Suprapubic skin (tissue), 4 donors: ENCODE results near the gene MAGEF1. TPM values are rescaled to one million over a fixed set of nuclear protein-coding genes. Genes with fewer than 3 reads are reported as not detected.

Experiments used
- DNase-seq, 2 donors: peaks; one replicate each; pipeline ENCODE4 v3.0.0-alpha.2; 2019; ENCODE audit warnings: low spot score in 2 of 2
- H3K27ac ChIP-seq: fragments of 200-600 bp; sonication (generic); one replicate; pipeline ENCODE4 v1.5.1; 2019
- H3K27me3 ChIP-seq: fragments of 200-600 bp; sonication (generic); one replicate; pipeline ENCODE4 v1.5.1; 2019
- H3K36me3 ChIP-seq: fragments of 200-600 bp; sonication (generic); one replicate; pipeline ENCODE4 v1.5.1; 2019
- H3K4me1 ChIP-seq: fragments of 200-600 bp; sonication (generic); one replicate; pipeline ENCODE4 v1.5.1; 2019
- H3K4me3 ChIP-seq: fragments of 200-600 bp; sonication (generic); one replicate; pipeline ENCODE4 v1.5.1; 2019; ENCODE audit warnings: mild to moderate bottlenecking
- H3K9me3 ChIP-seq: fragments of 200-600 bp; sonication (generic); one replicate; pipeline ENCODE4 v1.5.1; 2019
- EP300 ChIP-seq: sonication (generic); formaldehyde crosslinking; IDR thresholded peaks from one replicate; pipeline ENCODE4 v1.6.1; 2017; ENCODE audit warnings: antibody characterized with exemption
- POLR2A ChIP-seq, 2 donors: fragments of 450-650 bp; IDR thresholded peaks; one replicate each; pipeline ENCODE4 v1.6.1; 2017; ENCODE audit warnings: antibody characterized with exemption in 2 of 2, mild to moderate bottlenecking in 2 of 2, moderate library complexity in 2 of 2
- POLR2AphosphoS5 ChIP-seq, 3 donors: sonication (generic); formaldehyde crosslinking; IDR thresholded peaks; one replicate each; pipeline ENCODE4 v1.6.1; 2017; ENCODE audit warnings: antibody characterized with exemption in 3 of 3
- WGBS: methylation state at CpG from one replicate; pipeline ENCODE4 v1.1.5; 2018; 5-methylcytosine and 5-hydroxymethylcytosine counted together
- total RNA-seq, 4 donors: library from RNA; depleted of rRNA; stranded (reverse); fragments of >200 nt; gene quantifications; one replicate each; pipeline ENCODE4 v1.1.0, GENCODE V29; 2016
- TF ChIP-seq, protein P1 (sequence below), 2 donors: fragments of 200-600 bp in 1 of 2; fragments of 450-650 bp in 1 of 2; sonication (generic) in 1 of 2; IDR thresholded peaks; one replicate each; pipeline ENCODE4 v1.5.1; 2016 to 2019; ENCODE audit warnings: antibody characterized with exemption in 2 of 2, mild to moderate bottlenecking in 1 of 2, moderate library complexity in 1 of 2

The MAGEF1 gene
- total RNA-seq, 4 donors from 2014 or later = 12.8 to 26.5 (median 17.7) TPM

DNA sequence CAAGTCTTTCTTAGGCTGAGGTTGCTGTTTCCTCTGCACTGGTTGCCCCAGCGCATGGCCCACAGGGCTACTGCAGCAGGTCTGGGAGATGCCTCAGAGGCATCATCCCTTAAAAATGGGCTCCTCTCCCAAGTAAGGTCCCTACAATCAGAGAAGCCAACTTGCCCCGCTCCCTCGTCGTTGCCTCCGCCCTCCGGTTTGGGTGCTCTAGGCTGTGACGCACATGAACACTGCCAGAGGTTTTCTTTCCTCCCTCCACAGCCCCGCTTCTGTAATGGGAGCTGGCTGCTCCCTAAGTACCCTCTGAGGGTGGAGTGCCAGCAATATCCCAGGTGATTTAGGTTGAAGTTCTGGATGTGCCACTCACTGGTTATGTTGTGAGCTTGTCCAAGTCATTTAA lies 14.0 kb downstream of the MAGEF1 start:
- no peak for DNase-seq
- WGBS = 88% methylated on average over 8 of the region's 8 CpGs
- Histone ChIP-seq H3K27me3 (no peaks in the 10 kb centered on the region), H3K4me3 (no peak overlapping the region), H3K36me3 (no peaks in the 10 kb centered on the region), H3K9me3 (no peaks in the 10 kb centered on the region), H3K27ac (no peak overlapping the region), H3K4me1 (peaks cover 6% of the 10 kb centered on the region)
- no peak for TF ChIP-seq POLR2AphosphoS5 (IDR thresholded peaks at IDR 0.05)

DNA sequence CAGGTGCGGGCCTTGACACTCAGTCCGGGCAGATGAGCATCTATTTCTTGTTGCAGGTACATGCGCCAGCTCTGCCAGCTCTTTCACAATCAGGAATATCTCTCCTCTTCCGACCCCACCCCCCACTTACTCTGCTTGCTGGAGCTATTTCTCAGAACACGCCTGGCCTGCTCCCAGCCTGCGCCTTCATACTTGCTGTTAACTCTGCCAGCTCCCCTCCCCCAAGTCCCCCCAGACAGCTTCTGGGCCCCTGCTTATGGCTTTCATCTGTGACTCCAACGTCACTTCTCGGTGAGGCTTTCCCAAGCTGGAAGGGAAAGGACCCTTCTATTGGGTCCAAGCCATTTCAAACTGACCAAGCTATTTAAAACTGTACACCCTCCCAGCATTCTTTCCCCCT lies 15.2 kb downstream of the MAGEF1 start:
- WGBS = 58% methylated on average over 8 of the region's 8 CpGs
- Histone ChIP-seq H3K36me3 (no peaks in the 10 kb centered on the region), H3K27ac (no peak overlapping the region), H3K9me3 (no peaks in the 10 kb centered on the region), H3K4me1 (peaks cover 15% of the 10 kb centered on the region), H3K4me3 (no peak overlapping the region), H3K27me3 (no peaks in the 10 kb centered on the region)
- TF ChIP-seq, protein P1, sequence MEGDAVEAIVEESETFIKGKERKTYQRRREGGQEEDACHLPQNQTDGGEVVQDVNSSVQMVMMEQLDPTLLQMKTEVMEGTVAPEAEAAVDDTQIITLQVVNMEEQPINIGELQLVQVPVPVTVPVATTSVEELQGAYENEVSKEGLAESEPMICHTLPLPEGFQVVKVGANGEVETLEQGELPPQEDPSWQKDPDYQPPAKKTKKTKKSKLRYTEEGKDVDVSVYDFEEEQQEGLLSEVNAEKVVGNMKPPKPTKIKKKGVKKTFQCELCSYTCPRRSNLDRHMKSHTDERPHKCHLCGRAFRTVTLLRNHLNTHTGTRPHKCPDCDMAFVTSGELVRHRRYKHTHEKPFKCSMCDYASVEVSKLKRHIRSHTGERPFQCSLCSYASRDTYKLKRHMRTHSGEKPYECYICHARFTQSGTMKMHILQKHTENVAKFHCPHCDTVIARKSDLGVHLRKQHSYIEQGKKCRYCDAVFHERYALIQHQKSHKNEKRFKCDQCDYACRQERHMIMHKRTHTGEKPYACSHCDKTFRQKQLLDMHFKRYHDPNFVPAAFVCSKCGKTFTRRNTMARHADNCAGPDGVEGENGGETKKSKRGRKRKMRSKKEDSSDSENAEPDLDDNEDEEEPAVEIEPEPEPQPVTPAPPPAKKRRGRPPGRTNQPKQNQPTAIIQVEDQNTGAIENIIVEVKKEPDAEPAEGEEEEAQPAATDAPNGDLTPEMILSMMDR (IDR thresholded peaks at IDR 0.05) = no peak
- TF ChIP-seq EP300 (no peak), POLR2A (IDR thresholded peaks at IDR 0.05) (no peak)
- DNase-seq = no peak

DNA sequence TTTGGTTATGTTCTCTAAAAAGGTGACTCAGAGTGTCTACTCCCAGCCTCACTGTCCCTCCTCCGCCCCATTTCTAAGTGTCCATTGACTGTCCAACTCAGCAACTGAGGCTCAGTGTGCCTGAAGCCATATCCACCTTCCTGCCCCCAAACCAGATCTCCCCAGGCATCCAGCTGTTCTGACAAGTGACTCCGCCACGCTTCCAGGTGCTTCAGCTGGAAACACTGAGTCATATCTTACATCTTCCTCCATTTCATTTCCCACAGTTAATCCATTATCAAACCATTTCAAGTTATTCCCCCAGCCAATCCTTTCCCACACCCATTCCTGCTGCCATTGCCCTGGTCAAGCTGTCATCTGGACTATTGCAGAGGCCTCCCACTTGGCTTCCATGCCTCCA lies 17.1 kb downstream of the MAGEF1 start:
- Histone ChIP-seq H3K4me1 (peaks cover 23% of the 10 kb centered on the region), H3K27me3 (no peaks in the 10 kb centered on the region), H3K27ac (no peak overlapping the region)

DNA sequence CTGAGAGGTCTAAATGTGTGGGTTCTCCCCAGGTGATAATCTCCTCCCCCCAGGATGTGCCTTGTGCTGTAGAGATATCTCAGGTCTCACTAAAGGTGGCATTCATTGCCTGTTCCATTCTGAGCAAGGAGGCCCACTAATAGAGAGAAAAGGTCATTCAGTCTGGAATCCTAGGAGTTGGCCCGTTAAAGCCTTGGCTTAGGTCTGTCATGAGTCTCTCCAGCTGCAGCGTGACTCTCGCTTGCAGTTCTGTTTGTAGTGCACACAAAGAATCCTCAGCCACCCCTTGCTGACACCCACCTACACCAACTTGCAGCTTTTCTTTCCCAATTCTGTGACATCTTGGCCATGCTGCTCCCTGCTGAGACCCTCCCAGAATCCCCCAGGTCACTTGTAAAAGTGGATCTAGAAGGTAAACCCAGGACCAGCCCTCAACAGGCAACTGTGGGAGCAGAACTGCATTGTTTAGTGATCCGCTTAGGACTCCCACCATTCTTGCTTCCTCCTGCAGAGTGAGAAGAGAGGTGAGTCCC lies 17.7 kb downstream of the MAGEF1 start:
- Histone ChIP-seq H3K9me3 (no peaks in the 10 kb centered on the region), H3K27ac (no peak overlapping the region), H3K4me1 (peaks cover 23% of the 10 kb centered on the region), H3K27me3 (no peaks in the 10 kb centered on the region), H3K36me3 (no peaks in the 10 kb centered on the region), H3K4me3 (no peak overlapping the region)
- no peak for DNase-seq
- 70% methylated on average over 4 of the region's 4 CpGs for WGBS
- no peak for TF ChIP-seq POLR2AphosphoS5 (IDR thresholded peaks at IDR 0.05)
- no peak for TF ChIP-seq POLR2A (IDR thresholded peaks at IDR 0.05)
- no peak for TF ChIP-seq EP300
- TF ChIP-seq, protein P1 (IDR thresholded peaks at IDR 0.05) = no peak

More for the DNA sequence above, 17.1 kb downstream of the MAGEF1 start:
- DNase-seq = no peak
- WGBS = 64% methylated on average over 3 of the region's 3 CpGs
- Histone ChIP-seq H3K9me3 (no peaks in the 10 kb centered on the region), H3K36me3 (no peaks in the 10 kb centered on the region), H3K4me3 (no peak overlapping the region)
- TF ChIP-seq EP300 (no peak), POLR2A (IDR thresholded peaks at IDR 0.05) (no peak), POLR2AphosphoS5 (IDR thresholded peaks at IDR 0.05) (no peak)
- TF ChIP-seq, protein P1 (IDR thresholded peaks at IDR 0.05) = no peak

DNA sequence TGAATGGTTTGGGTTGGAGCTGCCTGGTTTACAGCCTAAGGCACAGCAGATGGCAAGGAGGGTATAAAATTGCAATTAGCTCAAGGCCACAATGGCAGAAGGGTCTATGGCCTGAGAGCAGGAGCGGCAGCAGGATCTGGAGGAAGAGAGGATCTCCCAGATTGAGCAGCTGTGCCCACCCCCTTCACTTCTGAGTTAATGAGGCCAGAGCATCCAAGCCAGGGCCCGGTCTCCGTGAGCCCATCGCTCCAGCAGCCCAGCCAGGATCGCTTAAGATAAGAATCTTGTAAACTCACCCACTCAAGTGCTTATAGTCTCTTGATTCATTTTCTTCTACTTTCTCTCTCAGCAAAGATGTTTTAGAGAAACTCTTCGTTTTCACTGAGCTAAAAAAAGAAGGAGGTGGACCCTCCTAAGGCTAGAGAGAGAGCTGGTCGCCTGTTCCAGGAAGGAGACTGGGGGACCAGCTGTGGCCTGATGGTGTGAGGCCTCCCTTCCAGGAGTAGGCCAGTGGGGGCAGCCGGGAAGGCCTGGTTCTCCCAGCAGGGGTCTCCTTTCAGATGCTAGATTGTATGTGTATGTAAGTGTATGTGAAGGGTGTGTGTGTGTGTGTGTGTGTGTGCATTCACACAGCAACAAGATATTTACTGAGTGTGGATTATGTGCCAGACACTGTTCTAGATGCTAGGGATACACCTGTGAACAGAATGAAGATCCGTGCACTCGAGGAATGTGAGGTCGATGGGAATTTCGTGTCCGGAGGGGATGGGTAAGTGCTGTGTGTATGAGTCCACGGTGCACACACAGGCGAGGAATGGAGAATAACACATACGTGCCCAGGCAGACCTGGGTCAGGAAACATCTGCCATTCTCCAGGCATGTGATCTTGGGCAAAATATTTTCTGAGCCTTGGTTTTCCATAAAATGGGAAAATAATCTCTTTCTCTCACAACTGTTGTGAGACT lies 18.6 kb downstream of the MAGEF1 start:
- no peak overlapping the region for H3K27ac ChIP-seq
- H3K36me3 ChIP-seq = no peaks in the 10 kb centered on the region
- no peak for DNase-seq
- no peaks in the 10 kb centered on the region for H3K9me3 ChIP-seq
- no peak overlapping the region for H3K4me3 ChIP-seq
- H3K27me3 ChIP-seq = no peaks in the 10 kb centered on the region
- WGBS = 75% methylated on average over 16 of the region's 16 CpGs
- TF ChIP-seq, protein P1 (IDR thresholded peaks at IDR 0.05) = no peak
- TF ChIP-seq POLR2A (IDR thresholded peaks at IDR 0.05) = no peak
- TF ChIP-seq POLR2AphosphoS5 (IDR thresholded peaks at IDR 0.05) = no peak
- TF ChIP-seq EP300 = no peak
- H3K4me1 ChIP-seq = peaks cover 29% of the 10 kb centered on the region
